H4 (cell line): Measurements from ENCODE around the gene CCNDBP1. TPM values are rescaled to one million over a fixed set of nuclear protein-coding genes. Genes with fewer than 3 reads are reported as not detected.
"Not testable (repeated sequence)": the region's sequence is repeated elsewhere in the genome, so short reads cannot be mapped to it uniquely, and the experiment has no call there.

Experiments
- DNase-seq: peaks from one replicate; pipeline ENCODE4 v3.0.0-alpha.2; 2015; ENCODE audit warnings: low spot score
- total RNA-seq: library from RNA; depleted of rRNA; stranded (reverse); fragments of >200 nt; shearing (Covaris generic); gene quantifications from 2 replicates; pipeline ENCODE4 v1.2.3, GENCODE V29; 2014

The CCNDBP1 gene
- total RNA-seq, 1 experiment from 2014 or later: 70.5 TPM

- no peak for DNase-seq
Observed at GRCh38 chr15:43214592-43215295, 29.5 kb downstream of the CCNDBP1 start.

GRCh38 chr15:43215961-43216360 is 30.8 kb downstream of the CCNDBP1 start:
- DNase-seq: peak; percentile 40

- DNase-seq: peak; percentile 87
Observed at GRCh38 chr15:43218908-43219706, 33.9 kb downstream of the CCNDBP1 start.

GRCh38 chr15:43219929-43220928 is 35.0 kb downstream of the CCNDBP1 start:
- no peak for DNase-seq

GRCh38 chr15:43220991-43221403 is 35.8 kb downstream of the CCNDBP1 start, which contains the start of gene EPB42:
Gene EPB42, minus strand, starts transcription at chr15:43221018. Its CDS starts 193 bp downstream, at chr15:43220825.
- no peak for DNase-seq

GRCh38 chr15:43221422-43221821 is 36.2 kb downstream of the CCNDBP1 start:
- no peak for DNase-seq

- DNase-seq: peak; percentile 62
Observed at GRCh38 chr15:43225201-43225949, 40.2 kb downstream of the CCNDBP1 start.

- DNase-seq: not testable (repeated sequence)
Observed at GRCh38 chr15:43225950-43226255, 40.7 kb downstream of the CCNDBP1 start.

- DNase-seq: no peak
Observed at GRCh38 chr15:43226436-43227305, 41.5 kb downstream of the CCNDBP1 start.

- DNase-seq: no peak
Observed at GRCh38 chr15:43229977-43230376, 44.8 kb downstream of the CCNDBP1 start.

- DNase-seq: no peak
Observed at GRCh38 chr15:43230640-43231115, 45.5 kb downstream of the CCNDBP1 start.

- DNase-seq: no peak
Observed at GRCh38 chr15:43232289-43232874, 47.2 kb downstream of the CCNDBP1 start.

- no peak for DNase-seq
Observed at GRCh38 chr15:43235536-43235935, 50.3 kb downstream of the CCNDBP1 start.

GRCh38 chr15:43237842-43238470 is 52.8 kb downstream of the CCNDBP1 start:
- no peak for DNase-seq

GRCh38 chr15:43238671-43239131 is 53.5 kb downstream of the CCNDBP1 start:
- no peak for DNase-seq

- DNase-seq: peak; percentile 33
Observed at GRCh38 chr15:43239732-43240491, 54.7 kb downstream of the CCNDBP1 start.

GRCh38 chr15:43241100-43241499 is 55.9 kb downstream of the CCNDBP1 start:
- DNase-seq: no peak

- no peak for DNase-seq
Observed at GRCh38 chr15:43242616-43243015, 57.4 kb downstream of the CCNDBP1 start.
